Stimulated activated CD8-positive, alpha-beta memory T cell treated with anti-CD3 and anti-CD28 coated beads, Interleukin-4, amount 100 ng/mL, for 24 hours (primary cell): ENCODE results near the gene KCTD1.

Experiments used
- DNase-seq: peaks from one replicate; pipeline ENCODE4 v3.0.0-alpha.2; 2020; ENCODE audit warnings: low read depth

The KCTD1 gene

GRCh38 chr18:26548415-26549262 lies at the start of gene KCTD1:
KCTD1 (minus strand) TSS chr18:26548553; CDS start chr18:26548536, 17 bp downstream.
- DNase-seq: peak; percentile 57

DNA sequence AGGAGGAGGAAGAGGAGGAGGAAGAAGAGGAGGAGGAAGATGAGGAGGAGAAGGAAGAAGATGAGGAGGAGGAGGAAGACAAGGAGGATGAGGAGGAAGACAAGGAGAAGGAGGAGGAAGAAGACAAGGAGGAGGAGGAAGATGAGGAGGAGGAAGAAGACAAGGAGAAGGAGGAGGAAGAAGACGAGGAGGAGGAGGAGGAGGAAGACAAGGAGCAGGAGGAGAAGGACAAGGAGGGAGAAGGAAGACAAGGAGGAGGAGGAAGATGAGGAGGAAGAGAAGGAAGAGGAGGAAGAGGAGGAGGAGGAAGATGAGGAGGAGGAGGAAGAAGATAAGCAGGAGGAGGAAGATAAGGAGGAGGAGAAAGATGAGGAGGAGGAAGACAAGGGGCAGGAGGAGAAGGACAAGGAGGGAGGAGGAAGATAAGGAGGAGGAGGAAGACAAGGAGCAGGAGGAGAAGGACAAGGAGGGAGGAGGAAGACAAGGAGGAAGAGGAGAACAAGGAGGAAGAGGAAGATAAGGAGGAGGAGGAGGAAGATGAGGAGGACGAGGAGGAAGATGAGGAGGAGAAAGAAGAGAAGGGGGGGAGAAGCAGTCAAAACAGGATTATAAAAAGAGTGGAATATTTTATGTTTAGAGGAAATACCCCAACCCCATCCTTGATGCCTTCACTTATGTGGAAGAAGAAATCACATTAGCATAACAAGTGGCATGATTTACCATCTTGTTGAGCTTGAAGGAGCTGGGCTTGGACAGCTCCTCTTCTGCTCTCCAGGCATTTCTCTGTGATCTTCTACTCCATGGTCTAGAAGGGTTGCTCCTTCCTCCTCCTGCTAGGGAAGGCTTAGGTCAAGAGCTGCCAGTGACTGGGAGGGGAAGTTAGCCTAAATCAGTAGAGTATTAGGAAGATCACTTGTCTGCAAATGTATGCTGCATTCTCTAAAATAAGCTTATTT lies 45.3 kb upstream of the KCTD1 start:
- DNase-seq: no peak

GRCh38 chr18:26584745-26585144 lies 36.4 kb upstream of the KCTD1 start:
- no peak for DNase-seq

GRCh38 chr18:26579941-26580618 lies 31.7 kb upstream of the KCTD1 start:
- no peak for DNase-seq

DNA sequence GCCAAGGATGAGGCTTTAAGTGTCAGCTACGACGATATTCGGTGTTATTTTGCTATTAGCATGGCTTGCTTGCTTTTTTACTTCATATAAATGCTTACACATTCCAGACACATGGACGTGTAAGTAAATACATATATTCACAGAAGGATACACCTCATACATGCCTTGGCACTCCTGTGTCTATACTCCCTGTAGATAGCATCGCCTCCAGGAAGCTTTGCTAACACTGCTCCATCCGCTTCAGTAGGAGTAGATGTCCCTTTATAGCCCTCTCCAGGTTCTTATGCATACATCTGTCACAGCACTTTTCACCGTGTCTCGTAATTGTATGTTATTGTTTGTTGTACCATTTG lies 27.5 kb upstream of the KCTD1 start:
- DNase-seq: no peak

GRCh38 chr18:26574958-26575864 lies 26.9 kb upstream of the KCTD1 start:
- no peak for DNase-seq

DNA sequence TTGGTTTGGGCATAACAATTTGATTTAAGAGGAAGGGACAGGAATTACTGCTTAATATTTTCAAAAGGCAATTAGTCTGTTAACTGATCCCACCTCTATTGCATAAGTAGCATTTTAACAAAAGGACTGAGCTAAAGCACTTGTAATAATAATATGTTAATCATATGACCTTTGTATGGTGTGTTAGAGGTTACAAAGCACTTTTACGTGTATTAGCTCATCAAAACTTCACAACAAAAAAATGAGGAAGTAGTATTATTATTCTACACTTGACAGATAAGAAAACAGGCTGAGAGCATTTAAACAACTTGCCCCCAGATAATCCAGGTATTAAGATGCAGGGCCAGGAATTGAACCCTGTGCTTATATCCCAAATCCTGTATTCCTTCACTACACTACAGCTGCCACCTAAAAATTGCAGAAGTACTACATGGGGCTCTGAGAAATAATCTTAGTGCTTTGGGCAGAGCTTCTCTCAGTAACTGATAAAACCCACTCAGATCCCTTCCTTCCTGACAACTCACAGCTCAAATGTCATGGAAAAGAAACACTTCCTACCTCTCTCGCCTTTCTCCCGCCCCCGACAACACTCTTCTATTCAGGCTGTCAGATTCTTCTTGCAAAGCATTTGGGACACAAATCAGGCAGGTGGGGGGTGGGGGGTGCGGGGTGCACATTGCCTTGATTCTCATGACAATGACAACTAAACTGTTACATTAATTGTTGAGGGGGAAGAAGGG lies 20.7 kb upstream of the KCTD1 start:
- DNase-seq: no peak

DNA sequence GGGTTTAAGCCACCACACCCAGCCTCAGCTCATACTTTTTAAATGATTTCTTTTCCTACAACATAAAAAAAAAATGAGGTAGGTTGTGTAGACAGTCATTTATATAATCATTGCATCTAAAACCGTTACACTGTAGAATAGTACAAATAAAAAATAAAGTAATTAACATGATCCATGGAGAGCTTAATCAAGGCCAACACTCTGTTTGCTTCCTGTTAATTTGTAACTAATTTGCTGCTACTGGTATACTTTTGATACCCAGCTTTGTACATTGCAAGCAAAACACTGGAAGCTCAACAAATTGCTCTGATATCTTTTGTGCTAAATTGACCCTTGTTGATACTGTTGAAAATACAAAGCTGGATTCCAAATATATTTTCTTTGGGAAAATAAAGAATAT lies 20.2 kb upstream of the KCTD1 start:
- DNase-seq: no peak

DNA sequence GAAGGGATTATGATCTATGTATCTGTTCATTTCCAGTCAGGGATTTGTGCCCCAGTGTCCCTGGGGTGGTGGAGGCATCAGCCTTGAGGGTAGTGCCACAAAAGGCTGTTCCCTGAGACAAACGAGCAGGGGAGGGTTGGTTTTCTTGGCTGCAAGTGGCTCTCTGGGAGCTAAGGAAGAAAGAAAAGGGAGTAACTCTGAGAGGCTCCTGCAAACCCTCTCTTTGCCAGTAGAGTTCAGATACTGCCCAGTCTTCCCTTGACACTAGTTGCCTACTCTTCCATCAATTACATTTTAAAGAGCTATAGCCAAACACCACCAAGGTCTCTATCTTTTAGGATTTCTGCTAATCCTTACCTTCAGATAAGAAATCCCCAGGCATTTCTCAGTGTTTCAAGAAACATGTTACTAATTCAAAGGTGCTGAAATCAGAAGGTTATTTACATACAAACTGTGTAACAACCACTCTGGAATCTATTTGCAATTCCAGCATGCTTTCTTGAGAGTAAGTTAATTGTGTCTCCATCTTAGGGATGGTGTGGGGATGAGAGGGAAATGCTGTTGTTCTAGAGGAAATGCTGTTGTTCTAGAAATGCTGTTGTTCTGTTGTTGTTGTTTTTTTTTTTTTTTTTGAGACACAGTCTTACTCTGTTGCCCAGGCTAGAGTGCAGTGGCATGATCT lies 18.7 kb upstream of the KCTD1 start:
- DNase-seq: no peak

DNA sequence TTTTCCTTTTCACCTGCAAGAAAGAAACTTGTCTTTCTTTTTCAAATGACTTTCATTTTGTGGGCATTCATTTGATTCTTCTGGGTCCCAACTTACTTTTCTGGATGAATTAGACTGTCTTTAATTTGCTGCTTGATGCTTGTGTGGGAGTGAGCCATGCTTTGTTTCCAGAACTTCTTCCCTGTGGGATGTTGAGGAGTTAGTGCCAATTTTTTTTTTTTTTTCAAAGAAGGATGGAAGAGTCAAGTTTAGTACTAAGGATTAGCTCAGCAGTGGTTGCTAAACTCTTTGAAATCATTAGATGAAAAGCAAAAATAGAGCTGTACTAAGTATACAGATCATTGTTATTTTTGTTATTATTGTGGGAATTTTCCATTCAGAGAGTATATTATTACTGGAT lies 17.2 kb upstream of the KCTD1 start:
- DNase-seq: no peak

DNA sequence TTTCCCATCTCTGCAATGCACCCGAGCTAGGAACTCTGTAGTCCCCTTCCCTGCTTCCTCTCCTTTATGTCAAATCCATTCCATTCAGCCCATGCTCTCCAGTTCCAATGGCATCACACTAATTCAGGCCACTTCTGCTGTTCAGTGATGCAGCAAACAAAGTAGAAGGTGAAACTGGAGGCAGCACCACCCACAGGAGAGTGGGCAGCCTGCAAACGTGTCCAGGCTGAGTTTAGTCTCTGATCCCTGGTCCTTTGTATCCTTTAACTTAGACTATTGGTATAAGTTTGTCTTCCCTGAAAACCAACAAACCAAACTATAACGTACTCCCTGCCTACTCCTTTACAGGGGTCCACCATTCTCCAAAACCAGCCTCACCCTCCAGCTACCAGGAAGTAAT lies 14.7 kb upstream of the KCTD1 start:
- DNase-seq: no peak

- DNase-seq: no peak
These were observed 14.2 kb upstream of the KCTD1 start for GRCh38 chr18:26562568-26562967.

DNA sequence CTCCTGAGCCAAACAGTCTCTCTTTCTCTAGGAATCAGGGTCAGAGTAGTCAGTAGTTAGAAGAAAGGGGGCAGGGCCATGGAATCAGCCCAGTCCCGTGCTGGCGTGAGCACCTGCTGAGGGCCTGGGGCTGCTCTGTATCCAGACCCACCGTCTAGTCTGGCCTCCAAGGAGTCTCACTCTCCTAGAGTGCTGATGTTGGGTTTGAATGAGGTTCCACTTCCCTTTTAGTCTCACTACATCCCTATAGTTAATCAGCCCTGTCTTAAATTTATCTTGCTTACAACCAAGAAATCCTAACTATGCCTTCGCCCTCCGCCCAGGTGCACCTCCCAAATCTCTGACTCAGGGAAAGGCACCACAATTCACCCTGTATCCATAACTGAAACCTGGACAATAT lies 13.4 kb upstream of the KCTD1 start:
- no peak for DNase-seq

DNA sequence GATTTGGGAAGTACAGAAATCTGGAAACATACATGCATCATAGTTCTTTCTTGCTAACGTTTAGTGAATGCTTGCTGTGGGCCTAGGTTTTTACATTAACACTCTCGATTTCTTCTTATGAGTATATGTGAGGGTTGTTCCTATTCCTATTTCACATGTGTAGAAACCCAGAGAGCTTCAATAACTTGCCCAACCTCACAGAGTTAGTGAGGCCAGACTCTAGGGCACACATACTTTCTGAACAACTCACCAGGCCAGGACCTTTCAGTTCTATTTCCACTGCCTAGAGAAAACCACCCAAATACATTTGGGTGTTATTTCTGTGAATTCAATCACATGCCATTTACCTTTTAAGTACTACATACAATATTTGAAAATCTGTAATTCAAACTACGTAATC lies 8.2 kb upstream of the KCTD1 start:
- DNase-seq: no peak

DNA sequence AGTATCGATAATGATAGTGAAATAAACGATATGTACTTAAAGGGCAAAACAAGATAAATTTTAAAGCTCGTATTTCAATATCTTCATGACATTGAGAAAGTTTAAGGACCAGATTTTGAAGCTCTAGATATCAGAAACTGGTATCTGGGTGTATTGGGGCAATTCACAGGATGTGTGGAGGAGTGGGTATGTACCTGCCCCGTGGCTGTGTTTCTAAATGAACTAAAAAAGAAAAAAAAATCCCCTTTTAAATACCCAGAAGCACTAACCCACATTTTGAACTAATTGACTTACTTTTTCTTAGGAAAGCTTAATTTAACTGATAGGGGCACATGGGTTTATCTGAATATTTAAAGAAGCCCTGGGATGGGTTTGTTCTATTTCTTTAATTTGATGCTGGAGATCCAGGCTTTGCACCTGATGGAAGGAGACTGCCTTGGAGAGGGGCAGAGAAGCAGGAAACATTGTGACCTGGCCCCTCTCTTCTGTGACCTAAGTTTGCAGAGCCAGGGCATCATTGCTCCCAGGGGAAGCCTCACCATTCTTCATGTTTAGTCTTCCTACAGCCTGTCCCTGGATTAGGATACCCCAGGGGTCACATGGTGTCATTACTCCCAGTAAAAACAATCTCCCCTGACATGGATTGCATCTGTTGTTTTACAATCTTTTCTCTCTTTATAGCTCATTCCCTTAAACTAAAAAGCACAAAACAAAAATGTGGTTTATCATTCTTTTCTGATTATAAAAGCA lies 7.6 kb upstream of the KCTD1 start:
- DNase-seq: no peak

- no peak for DNase-seq
These were observed 5.6 kb upstream of the KCTD1 start for GRCh38 chr18:26553943-26554342.

DNA sequence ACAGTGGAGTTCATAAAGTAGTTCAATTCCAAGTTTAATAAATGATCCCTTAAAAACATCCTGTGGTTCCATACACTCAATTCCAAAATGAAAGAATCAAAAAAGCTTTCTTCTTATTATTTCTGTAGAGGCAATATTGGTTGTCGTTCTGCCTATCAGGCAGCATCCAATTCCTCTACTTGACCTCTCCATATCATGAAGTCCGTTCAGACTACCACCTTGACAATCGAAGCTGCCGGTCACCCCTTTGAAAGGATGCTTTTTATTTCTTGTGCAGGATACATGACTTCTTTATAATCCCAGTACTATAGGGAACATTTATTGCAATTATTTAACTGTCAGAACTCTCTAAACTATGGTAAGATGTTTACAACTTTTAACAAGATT lies 3.3 kb upstream of the KCTD1 start:
- DNase-seq: no peak

DNA sequence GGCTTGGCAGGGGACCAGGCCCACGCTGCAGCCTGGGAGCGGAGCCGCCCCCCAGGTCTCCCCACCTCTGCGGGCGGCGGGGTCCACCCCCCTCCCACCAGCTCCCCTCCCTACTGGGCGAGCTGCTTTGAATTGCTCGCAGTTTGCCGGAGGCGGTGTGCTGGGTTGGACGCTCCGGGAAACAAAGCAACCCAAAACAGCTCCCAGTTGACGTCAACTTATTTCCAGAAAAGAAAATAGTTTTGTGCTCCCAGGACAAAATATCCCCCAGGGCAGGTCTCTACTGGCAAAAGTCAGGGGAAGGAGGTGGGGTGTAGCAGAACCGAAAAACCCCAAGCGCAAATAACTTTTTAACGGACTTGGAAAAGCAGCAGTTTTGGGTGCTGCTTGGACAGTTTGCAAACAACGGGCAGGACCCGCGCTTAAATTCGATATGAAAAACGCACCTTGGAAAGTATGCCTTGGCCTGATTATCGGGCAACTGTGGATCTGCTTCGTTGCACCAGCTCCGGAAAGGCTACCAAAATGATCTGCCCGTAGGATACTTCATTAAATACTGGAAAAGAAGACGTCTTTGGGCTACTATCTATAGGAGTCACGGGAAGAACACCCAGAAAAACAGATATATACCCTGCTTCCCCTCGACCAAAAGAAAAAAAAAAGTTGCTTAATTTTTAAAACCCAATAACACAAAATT lies 2.8 kb upstream of the KCTD1 start:
- no peak for DNase-seq
